ENCODE results near the gene NBEAL2.

NBEAL2 gene

GRCh38 chr3:46998121-46998851 lies 18.8 kb downstream of the NBEAL2 start:
- TF ChIP-seq, protein P1, sequence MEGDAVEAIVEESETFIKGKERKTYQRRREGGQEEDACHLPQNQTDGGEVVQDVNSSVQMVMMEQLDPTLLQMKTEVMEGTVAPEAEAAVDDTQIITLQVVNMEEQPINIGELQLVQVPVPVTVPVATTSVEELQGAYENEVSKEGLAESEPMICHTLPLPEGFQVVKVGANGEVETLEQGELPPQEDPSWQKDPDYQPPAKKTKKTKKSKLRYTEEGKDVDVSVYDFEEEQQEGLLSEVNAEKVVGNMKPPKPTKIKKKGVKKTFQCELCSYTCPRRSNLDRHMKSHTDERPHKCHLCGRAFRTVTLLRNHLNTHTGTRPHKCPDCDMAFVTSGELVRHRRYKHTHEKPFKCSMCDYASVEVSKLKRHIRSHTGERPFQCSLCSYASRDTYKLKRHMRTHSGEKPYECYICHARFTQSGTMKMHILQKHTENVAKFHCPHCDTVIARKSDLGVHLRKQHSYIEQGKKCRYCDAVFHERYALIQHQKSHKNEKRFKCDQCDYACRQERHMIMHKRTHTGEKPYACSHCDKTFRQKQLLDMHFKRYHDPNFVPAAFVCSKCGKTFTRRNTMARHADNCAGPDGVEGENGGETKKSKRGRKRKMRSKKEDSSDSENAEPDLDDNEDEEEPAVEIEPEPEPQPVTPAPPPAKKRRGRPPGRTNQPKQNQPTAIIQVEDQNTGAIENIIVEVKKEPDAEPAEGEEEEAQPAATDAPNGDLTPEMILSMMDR (IDR thresholded peaks at IDR 0.05; ENCODE audit: low read depth, low read length), result peak; percentile 67

GRCh38 chr3:46998852-46999515 lies 19.5 kb downstream of the NBEAL2 start:
- TF ChIP-seq, protein P1 (IDR thresholded peaks at IDR 0.05; ENCODE audit: low read depth, low read length), result peak; percentile 1; the same call in 1 of the 2 replicates
- H3K4me3 ChIP-seq (ENCODE audit: low read depth, low read length), result no peak overlapping the region

More at GRCh38 chr3:46998121-46998851, 18.8 kb downstream of the NBEAL2 start:
- no peak overlapping the region for H3K4me3 ChIP-seq (ENCODE audit: low read depth, low read length)

DNA sequence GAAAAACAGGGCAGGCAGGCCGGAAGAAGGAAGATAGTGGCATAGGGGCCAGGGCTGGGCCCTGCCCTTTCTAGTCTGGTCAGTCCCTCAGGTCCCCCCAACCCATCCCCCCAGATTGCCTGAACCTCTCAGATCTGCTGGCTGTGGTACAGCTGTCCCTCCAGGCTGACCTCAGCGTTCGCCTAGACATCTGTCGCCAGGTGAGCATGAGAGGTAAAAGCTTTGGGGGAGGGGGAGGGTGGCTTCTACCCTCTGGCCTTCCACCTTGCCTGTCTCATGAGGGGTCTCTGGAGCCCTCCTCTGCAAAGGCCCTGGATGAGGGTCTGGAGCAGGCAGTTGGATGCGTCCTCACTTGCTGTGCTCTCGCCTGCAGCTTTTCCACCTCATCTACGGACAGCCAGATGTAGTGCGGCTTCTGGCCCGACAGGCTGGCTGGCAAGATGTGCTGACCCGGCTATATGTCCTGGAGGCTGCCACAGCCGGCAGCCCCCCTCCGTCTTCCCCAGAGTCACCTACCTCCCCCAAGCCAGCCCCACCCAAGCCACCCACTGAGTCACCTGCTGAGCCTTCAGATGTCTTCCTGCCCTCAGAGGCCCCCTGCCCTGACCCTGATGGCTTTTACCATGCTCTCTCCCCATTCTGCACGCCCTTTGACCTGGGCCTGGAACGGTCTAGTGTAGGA lies 20.2 kb downstream of the NBEAL2 start:
- H3K4me3 ChIP-seq (ENCODE audit: low read depth, low read length), result no peak overlapping the region
- TF ChIP-seq, protein P1 (IDR thresholded peaks at IDR 0.05; ENCODE audit: low read depth, low read length), result no peak

DNA sequence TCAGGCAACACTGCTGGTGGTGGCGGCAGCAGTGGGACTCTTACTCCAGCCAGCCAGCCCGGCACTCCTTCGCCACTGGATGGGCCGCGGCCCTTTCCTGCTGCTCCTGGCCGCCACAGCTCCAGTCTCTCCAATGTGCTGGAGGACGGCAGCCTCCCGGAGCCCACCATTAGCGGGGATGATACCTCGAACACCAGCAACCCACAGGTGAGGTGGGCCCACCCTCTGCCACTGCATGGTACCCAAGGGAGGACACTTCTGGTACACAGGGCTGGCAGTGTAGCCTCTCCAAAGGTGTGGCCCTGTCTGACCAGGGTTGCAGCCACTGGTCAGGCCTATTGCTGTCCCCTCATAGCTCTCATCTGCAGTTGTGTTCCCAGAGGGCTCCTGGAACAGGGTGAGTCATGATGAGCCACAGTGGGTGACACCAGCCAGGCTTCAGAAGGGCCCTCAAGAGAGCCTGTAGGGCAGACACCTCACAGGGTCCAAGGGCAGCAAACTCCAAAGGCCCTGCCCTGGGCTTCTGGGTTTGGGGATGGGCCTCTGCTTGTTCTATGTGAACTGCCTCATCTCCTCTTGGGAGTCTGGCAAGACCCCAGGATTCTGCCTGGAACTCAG lies 20.8 kb downstream of the NBEAL2 start:
- H3K4me3 ChIP-seq (ENCODE audit: low read depth, low read length), result no peak overlapping the region
- TF ChIP-seq, protein P1 (IDR thresholded peaks at IDR 0.05; ENCODE audit: low read depth, low read length), result no peak

DNA sequence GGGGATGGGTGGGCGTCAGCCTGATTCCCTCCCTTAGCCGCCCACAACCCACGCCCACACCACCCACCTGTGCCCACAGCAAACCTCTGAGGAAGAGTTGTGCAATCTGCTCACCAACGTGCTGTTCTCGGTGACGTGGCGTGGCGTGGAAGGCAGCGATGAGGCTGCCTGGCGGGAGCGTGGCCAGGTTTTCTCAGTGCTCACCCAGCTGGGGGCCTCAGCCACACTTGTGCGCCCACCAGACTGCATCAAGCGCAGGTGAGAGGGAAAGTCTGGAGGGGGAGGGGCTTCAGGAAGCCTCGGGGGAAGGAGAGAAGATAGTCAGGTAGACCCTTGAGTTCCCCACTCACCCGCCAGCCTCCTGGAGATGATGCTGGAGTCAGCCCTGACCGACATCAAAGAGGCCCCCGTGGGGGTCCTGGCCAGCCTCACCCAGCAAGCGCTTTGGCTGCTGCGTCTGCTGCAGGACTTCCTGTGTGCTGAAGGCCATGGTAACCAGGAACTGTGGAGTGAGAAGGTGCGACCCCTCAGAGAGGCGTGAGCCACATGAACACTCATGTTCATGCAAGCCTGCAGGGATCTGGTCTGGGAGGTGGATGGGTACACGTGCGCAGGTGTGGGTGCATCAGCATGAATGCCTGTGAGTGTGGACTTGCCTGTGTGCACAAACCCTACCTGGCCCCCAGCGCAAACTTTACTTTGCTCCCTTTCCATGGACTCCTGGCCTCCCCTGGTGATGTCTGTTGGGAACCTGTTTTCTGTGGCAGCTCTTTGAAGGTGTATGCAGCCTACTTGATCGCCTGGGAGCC lies 21.7 kb downstream of the NBEAL2 start:
- no peak overlapping the region for H3K4me3 ChIP-seq (ENCODE audit: low read depth, low read length)
- TF ChIP-seq, protein P1 (IDR thresholded peaks at IDR 0.05; ENCODE audit: low read depth, low read length), result no peak

DNA sequence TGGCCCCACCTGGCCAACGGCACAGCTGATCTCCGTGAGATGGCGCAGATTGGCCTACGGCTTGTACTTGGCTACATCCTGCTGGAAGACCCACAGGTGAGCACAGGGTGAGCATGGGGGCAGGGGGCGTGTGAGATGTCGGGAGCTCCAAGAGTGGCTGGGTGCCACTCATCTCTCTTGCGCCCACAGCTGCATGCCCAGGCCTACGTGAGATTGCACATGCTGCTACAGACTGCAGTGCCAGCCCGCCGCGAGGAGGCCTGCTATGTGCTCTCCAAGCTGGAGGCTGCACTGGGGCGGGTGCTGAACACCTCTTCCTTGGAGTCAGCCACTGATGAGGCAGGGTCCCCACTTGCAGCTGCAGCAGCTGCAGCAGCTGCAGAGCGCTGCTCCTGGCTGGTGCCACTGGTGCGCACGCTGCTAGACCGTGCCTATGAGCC lies 22.3 kb downstream of the NBEAL2 start:
- H3K4me3 ChIP-seq (ENCODE audit: low read depth, low read length), result no peak overlapping the region
- TF ChIP-seq, protein P1 (IDR thresholded peaks at IDR 0.05; ENCODE audit: low read depth, low read length), result no peak

All from WI38 (cell line).